ENCODE measurements around the gene RRAGD.
"Not testable (repeated sequence)": the region's sequence is repeated elsewhere in the genome, so short reads cannot be mapped to it uniquely, and the experiment has no call there.

Gene RRAGD

DNA sequence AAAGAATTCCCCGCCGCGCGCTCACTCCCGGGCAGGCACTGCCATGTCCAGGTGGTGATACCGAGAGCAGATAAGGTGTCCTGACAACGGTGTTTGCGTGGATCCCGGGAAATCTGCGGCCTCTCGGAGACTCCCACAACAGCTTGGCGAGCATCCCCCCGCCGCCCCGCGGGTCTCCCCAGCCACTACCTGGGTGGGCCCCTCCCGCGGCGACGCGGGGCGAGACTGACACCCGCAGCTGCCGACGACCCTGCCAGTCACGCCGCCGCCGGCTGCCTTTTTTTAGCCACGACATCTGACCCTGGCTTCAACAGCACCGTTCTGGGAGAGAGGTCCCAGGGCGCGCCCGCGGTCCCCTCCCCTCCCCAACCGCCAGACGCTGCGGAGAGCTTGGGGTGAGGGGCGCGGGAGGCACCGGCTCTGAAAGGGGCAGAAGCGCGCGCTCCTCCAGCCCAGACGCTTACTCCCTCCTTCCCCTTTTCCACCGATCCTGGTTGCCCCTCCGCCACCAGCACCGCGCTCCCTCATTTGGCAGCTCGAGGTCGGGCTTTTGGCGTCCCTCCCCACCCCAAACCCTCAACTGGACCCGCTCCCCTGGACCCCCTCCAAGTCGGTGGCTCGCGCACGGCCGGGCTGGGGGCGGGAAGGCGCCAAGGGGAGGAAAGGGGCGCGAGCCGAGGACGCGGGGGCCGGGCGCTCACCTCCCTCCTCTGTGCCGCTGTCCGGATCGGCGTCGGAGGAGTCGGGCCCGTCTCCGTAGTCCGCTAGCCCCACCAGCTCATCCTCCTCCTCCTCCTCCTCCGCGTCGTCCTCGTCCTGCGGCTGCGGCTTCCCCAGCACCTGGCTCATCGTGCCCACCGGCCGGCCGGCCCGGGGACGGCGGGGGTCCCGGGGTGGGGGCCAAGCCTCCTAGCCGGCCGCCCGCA is 665 bp downstream of the RRAGD start:
- FAIRE-seq = no peak

DNA sequence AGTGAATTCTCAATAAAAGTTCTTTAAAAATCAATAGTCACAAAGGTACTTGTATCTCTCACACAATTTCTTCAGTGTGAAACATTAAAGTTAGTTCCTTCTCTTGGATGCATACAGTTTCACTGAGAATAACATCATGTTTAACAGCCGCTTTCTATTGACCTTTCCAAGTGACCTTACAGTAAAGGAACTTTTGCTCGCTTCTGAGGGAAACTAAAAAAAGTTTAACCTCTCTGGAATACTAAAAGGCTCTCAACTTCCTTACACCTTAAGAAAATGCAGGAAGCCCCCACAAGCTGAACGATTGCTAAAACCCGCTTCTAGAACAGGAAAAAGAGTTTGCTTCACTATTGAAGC is 1.3 kb downstream of the RRAGD start:
- FAIRE-seq = no peak

DNA sequence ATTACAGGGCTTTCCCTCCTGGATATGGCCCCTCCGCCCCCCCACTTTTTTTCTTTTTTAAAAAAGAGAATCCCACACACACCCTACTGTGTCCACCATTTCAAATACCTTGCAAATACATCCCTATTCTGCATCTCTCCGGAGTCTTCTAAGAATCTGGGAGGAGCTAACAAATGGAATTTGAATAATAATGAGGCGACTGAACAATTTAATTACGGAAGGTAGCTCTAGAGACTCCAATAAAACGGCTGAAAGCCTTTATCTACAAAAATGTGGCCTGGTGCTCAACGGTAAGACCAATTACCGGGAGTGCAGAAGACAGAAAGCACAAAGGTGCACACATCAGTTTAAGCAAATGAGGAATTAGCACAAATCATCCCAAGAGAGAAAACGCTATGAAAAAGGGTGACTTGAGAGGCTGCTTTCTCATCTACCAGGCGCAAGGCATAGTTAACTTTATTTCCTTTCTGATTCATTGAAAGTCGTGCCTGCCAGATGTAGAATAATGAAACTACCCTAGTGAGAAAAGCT is 1.8 kb downstream of the RRAGD start:
- no peak for FAIRE-seq

DNA sequence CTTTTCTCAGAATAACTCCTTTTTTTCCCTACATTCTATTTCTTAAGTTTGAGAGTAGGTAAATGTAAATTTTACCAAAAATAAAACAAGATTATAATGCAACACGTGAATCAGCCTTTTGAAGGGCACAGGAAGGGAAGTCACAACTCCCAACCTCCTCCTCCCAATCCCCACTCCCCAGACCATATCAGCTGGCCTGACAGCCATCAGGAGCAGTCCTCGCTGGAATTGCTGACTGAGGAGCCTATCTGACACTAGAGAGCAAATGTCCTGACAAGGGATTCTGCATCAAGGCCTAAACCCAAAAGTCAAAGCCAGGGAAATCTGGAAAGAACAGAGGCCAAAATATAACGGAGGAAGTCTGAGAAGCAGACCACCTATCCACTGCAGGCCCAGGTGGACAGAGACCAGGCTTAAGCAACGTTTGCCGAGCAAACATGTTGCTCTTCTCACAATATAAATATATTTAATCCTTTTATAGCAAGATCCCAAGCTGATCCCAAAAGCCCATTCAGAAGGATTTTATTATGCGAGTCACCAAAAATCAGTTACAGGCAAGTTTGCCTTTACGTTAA is 2.5 kb downstream of the RRAGD start:
- no peak for FAIRE-seq

DNA sequence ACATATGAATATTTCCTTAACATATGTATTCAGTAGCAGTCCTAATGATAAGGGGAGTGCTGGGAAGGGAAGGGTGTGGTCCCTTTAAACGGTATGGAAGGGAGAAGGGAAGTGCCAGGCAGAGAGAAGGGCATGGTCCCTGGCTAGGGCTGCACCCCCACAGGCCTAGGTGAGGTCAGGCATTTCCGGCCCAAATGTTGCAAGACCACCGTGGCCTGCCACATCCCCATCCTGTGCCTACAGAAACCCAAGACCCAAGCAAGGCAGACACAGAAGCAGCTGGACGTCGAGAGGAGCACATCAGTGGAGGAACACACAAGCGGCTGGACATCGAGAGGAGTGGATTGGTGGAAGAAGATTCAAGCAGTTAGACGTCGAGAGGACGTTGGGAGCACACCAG is 5.9 kb downstream of the RRAGD start:
- FAIRE-seq = no peak

DNA sequence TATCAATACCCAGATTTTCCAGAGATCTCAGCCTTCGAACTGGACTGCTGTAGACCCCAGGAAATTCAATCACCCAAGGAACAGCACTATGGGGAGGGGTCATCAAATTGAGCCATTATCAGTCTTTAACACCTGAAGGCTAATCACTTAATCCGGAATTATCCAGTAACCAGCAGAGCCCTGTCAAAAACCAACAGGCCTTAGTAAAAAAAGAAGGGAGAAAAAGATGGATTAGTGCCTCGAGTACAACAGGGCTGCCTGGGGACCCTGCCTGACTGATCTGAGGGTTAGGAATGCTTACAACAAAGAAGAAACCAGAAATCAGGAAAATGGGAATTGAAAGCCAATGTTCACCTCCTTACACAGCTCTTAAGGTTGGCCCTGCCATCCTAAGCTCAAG is 7.6 kb downstream of the RRAGD start:
- FAIRE-seq = no peak

DNA sequence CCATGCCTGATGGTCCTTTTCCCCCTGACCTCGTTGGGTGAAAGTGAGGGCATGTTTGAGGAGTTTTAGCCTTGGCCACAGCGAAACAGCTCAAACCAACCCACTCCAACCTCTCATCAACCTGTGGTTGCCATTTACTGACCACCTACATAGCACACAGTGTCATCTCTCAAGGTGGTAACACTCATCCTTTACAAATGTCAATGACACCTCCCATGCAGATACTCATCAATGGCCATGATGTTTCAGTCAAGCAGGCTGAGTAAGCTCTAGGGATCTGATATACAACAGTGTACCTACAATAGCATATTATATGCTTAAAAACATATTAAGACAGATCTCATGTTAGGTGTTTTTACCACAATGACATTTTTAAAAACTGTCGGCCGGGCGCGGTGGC is 9.3 kb downstream of the RRAGD start:
- no peak for FAIRE-seq

DNA sequence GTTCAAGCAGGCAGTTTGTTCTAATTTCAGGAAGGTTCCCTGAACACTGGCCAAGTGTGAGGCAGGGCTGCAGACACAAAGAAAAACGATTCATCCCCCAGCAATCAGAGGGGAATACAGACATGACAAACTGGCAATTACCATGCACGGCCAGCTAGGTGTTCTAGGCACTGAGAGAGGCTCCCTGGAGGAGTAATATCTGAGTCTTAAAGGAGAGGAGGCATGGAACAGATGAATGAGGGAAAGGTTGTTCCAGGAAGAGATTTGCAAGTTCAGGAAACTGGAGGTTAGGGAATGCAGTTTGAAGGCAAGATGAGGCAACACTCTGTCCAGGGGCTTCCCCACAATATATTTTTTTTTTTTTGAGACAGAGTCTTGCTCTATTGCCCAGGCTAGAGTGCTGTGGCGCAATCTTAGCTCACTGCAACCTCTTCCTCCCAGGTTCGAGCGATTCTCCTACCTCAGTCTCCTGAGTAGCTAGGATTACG is 11.1 kb downstream of the RRAGD start:
- no peak for FAIRE-seq

DNA sequence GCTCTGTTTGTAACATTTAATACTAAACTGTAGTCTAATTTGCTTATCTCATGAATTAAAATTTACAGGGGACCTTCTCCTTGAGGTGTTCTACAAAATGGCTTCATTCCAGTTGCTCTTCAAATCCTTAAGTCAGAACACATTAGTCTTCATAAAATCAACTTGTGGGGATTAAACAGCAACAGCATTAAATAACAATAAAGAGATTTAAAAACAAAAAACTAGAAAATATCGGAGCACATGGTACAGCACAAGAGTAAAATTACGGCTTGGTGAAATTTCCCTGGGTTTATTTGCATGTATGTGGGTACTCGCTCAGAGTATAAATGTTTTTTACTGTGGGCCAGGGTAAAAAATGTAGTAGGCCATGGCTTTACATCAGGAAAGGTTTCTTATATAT is 12.0 kb downstream of the RRAGD start:
- no peak for FAIRE-seq

DNA sequence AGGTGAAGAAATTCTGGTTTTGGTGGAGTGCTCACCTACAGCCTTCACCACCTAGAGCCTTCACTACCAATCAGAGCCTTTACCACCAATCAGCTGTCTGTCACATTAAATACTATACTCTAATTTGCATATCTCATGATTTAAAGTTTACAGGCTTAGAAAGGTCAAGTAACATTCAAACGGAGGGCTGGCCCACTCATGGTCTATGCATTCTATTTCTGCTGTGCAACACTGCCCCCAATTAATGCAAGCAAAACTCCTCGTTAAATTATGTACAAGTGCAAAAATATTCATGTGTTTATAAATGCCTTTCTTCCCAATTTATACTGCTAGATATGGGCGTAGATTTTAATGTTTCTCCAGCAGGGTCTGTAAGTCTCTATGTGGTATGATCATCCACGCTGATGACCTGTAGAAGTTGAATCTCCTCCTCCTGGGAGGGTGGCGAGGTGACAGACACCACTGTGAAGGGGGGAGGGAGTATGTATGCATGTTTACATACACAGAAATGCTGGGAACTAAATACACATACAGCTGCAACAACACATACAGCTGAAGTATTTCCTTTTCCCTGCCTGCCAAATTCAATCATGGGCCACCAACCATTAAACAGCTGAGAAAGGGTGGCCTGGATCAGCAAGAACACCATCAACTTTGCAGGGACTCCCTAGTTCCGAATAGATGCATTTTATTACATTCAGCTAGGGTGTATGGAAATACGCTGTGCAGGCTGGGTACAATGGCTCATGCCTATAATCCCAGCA is 13.1 kb downstream of the RRAGD start:
- no peak for FAIRE-seq

DNA sequence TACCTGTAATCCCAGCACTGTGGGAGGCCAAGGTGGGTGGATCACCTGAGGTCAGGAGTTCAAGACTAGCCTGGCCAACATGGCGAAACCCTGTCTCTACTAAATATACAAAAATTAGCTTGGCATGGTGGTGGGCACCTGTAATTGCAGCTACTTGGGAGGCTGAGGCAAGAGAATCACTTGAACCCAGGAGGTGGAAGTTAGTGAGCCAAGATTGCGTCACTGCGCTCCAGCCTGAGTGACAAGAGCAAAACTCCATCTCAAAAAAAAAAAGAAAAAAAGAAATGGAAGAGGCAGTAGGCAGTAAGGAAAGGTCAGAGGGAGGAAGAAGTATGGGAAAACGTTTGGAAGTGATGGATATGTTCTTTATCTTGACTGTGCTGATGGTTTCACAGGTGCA is 14.2 kb downstream of the RRAGD start:
- not testable (repeated sequence) for FAIRE-seq

DNA sequence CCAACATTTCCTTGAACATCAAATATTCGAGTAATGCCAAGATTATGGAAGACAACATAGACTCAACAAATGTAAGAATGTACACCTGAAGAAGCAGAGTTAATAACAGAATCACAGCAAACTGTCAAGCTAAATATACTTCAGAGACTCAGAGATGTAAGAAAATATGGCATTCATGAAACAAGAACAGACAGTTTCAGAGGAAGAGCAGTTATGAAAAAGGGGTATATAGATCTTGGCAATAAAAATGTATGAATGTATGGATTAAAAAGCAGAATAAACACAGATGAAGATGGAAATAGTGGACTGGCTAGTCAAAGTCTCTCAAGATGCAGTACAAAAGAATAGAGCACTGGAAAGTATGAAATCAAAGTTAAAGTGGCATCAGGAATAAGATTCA is 18.4 kb downstream of the RRAGD start:
- no peak for FAIRE-seq

DNA sequence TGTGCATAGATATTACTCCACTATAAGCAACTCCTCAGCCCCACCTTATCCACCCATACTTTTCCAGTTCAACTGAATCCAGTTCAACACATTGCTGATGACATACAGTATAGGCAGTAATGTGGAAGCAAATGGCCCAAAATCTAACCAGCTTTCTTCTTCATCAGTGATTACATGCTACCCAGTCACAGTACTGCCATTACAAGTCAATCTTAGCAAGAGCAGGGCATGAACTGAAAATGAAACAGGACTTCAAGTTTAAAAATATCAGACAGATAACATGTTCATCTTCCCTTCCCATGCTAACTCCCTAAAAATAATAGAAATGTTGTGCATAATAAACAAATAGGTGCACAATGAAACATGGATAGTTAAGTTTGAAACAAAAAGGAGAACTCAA is 19.2 kb downstream of the RRAGD start:
- no peak for FAIRE-seq

DNA sequence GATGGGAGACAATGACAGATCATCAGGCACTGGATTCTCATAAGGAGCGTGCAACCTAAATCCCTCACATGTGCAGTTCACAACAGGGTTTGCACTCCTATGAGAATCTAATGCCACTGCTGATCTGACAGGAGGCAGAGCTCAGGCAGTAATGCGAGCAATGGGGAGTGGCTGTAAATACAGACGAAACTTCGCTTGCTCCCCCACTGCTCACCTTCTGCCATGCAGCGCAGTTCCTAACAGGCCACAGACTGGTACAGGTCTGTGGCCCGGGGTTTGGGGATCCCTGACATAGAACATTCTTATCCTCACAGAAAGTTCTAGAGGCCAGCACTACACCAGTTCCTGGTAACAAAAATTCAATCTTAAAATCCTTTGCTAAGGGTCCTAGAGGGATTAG is 23.2 kb downstream of the RRAGD start:
- FAIRE-seq = no peak

DNA sequence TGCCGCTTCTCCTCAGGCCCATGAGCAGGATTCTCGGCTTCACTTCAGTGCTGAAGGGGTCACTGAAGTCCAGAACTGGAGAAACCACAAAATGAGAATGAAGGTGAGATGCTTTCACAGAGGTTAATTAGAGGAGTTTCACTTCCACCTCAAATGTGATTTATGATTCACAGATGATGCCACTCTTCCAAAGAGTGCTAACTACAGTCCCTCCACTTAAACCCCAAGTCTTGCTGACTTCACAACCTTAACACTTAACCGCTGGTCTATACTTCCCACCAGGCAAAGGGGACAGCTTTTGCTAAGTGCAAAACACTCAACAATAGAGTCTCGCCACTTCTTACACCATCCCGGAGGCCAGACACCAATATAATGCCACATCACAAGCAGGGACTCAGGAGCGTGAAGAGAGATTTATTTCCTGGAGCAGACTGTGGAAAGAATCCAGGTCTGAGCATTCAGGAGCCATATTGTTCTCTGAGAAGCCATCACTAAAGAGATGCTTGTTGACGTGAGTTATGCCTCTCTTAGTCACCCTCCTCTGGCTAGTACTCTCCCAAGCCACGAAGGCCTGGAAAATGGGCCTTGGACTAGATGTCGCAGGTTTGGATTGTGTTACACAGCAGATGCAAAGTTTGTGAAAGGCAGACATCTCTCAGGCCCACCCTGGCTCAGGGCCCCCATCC is 24.4 kb downstream of the RRAGD start:
- no peak for FAIRE-seq

DNA sequence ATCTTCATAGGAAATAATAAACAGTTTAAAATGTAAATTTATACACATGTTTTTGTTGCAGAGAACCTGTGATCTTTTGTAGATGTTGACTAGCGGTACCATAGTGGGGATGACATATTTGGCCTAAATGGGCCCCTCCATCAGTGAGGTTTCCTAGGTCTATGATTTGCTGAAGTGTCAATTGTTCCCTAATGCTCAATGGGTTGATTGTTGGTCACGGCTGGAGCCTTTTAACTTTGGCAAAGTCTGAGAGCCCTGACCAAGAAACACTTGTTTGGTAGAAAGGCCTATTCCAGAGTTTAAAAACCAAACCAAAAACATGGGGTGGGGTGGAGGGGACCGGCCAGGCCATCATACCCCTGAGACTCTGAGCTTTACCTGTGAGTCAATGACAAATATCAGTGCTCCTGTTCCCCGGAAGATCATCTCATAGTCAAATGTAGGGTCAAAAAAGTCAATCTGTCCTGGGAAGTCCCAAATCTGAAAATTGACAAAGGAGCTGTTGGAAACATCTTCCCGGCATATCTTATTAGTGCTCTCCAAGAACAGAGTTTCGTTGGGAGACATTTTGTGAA is 25.1 kb downstream of the RRAGD start:
- no peak for FAIRE-seq

DNA sequence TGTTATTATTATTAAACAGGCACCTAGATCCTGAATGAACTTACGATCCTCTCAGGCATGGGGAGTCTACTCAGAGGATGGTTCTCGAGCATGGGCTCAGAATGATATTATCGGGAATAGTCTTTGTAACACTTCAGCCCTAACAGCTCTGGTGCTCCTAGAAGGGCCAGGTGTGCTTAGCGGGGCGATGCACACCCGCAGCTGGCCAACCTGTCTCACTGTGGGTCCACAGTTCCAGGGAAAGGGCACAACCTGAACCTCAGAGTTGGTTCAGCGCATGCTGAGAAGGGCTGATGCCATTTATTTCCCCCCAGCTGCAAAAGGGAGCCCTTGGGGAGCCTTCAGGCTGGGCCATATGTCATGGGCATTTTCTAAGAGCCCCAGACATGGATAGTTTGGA is 26.2 kb downstream of the RRAGD start:
- no peak for FAIRE-seq

DNA sequence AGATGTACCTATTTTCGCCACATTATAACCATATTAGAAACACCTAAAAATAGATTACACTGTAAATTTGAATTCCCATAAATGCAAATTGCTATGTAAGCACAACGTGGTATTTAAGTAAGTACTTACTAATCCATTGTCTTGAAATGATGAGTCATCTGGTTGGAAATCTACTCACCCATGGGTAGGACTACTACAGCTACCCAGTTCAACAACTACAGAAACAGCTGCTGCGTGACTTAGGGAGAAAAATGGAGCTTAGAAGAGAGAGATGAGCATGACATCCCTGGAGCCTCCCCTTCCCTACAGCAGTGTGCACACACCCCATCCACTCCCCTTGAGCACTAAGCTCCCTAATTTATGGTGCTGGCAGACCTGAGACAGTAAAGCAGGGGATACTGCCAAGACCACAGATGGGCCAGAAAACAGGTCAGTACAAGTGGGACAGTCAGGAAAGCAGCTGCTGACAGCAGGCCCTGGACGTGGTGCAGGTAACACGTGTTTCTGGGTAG is 26.9 kb downstream of the RRAGD start:
- no peak for FAIRE-seq

DNA sequence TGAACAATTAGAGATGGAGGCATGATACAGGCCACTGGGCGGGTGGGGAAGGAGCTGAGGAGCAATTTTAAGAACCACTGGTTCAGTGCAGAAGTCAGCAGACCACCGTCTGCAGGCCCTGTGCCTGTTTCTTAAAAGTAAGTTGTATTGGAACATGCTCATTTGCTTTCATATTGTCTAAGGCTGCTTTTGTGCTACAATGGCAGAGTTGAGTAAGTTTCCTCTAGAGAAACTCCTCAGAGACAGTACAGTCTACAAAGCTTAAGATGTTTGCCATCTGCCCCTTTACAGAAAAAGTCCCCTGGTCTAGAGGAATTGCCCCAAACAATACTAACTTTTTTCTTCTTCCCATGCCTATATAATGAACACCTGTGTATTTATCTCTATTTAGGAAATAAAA is 31.0 kb downstream of the RRAGD start:
- FAIRE-seq = no peak

DNA sequence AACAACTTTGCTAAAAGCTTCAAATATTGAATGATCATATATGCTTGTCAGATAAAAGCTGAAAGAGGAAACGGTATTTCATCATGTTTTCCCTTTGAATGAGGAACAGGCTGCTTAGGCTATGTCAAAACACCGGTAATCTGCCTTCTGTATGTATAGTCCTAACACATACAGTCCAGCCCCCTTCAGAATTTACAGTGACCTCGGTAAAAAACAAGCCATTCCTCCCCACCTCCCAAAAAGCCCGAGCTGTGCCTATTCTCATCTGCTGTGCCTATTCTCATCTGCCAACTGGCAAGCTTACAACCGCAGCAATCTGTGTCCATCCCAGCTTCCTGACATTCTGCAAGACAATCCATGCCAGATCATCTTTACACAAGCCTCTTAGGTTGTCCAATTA is 32.8 kb downstream of the RRAGD start:
- FAIRE-seq = no peak

DNA sequence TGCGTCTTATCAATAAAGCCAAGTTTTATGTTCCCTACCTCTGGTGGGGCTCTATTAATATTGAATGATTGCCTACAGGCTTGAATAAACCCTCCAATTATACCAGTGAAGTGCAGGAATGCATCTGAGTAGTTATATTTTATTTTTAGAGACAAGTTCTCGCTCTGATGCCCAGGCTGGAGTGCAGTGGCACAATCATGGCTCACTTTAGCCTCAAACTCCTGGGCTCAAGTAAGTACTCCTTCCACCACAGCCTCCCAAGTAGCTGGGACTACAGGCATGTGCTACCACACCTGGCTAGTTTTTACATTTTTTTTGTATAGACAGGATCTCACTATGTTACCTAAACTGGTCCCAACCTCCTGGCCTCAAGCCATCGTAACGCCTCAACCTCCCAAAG is 33.4 kb downstream of the RRAGD start:
- FAIRE-seq = no peak

All from islet of Langerhans (tissue), 1 donor.